SK-N-SH (cell line): ENCODE data around the gene PROSER1. TPM values are rescaled to one million over a fixed set of nuclear protein-coding genes. Genes with fewer than 3 reads are reported as not detected.

ENCODE experiments used
- CTCF ChIA-PET: fragments of 300-600, 350-600 bp; formaldehyde crosslinking; extraction: SDS; loops from one replicate; lab custom pipeline; 2021; lab: Yijun Ruan, JAX
- POLR2A ChIA-PET: fragments of 350-600 bp; sonication (Branson Sonifier 250); formaldehyde crosslinking; extraction: SDS; loops from one replicate; lab custom pipeline; 2020; ENCODE audit warnings: antibody characterized with exemption, inconsistent platforms; lab: Yijun Ruan, JAX
- DNase-seq: peaks from one replicate; pipeline ENCODE4 v3.0.0; 2012
- H2AFZ ChIP-seq: fragments of 200-600 bp; sonication (generic); 2 replicates; pipeline ENCODE4 v1.8.1; 2016; ENCODE audit warnings: antibody characterized with exemption, mild to moderate bottlenecking, low read depth
- H3F3A ChIP-seq: fragments of 200-600 bp; sonication (generic); replicated peaks from 2 replicates; pipeline ENCODE3; 2016; ENCODE audit warnings: antibody characterized with exemption, mild to moderate bottlenecking; ENCODE audit not compliant: insufficient read depth
- H3K27ac ChIP-seq, 2 experiments: fragments of 200-500 bp in 1 of 2; fragments of 200-600 bp in 1 of 2; sonication (Bioruptor generic) in 1 of 2; sonication (generic), shearing (Covaris generic) in 1 of 2; 2 replicates each; pipeline versions ENCODE4 v1.5.1 to v1.6.1; 2014 to 2016; ENCODE audit warnings: low read depth in 2 of 2, inconsistent platforms in 1 of 2, low read length in 1 of 2, mild to moderate bottlenecking in 1 of 2, mixed read lengths in 1 of 2
- H3K27me3 ChIP-seq: fragments of 200-600 bp; sonication (generic), shearing (Covaris generic); 2 replicates; pipeline ENCODE4 v1.6.1; 2016; ENCODE audit warnings: mixed run types; ENCODE audit not compliant: insufficient read depth
- H3K36me3 ChIP-seq, 2 experiments: fragments of 200-500 bp in 1 of 2; fragments of 200-600 bp in 1 of 2; sonication (Bioruptor generic) in 1 of 2; sonication (generic) in 1 of 2; replicated peaks in 1 of 2; 2 replicates each; pipeline versions ENCODE3 to v1.5.1; 2014 to 2016; ENCODE audit warnings: low read length in 1 of 2, mild to moderate bottlenecking in 1 of 2; ENCODE audit not compliant: insufficient read depth in 2 of 2, control insufficient read depth in 1 of 2
- H3K4me1 ChIP-seq, 2 experiments: fragments of 200-500 bp in 1 of 2; fragments of 200-600 bp in 1 of 2; sonication (Bioruptor generic) in 1 of 2; sonication (generic), shearing (Covaris generic) in 1 of 2; 2 replicates each; pipeline versions ENCODE4 v1.5.1 to v1.6.1; 2014 to 2016; ENCODE audit warnings: low read depth in 1 of 2, low read length in 1 of 2, mixed run types in 1 of 2; ENCODE audit not compliant: insufficient read depth in 2 of 2, control insufficient read depth in 1 of 2
- H3K4me2 ChIP-seq: fragments of 200-600 bp; sonication (generic), shearing (Covaris generic); 2 replicates; pipeline ENCODE4 v1.6.1; 2017; ENCODE audit warnings: mixed run types
- H3K4me3 ChIP-seq, 2 experiments: fragments of 200-500 bp in 1 of 2; fragments of 200-600 bp in 1 of 2; sonication (Bioruptor generic) in 1 of 2; sonication (generic), shearing (Covaris generic) in 1 of 2; 2 replicates each; pipeline versions ENCODE4 v1.5.1 to v1.8.1; 2014 to 2016; ENCODE audit warnings: low read depth in 2 of 2, inconsistent platforms in 1 of 2, low read length in 1 of 2, mild to moderate bottlenecking in 1 of 2, mixed read lengths in 1 of 2, moderate library complexity in 1 of 2
- H3K79me2 ChIP-seq: fragments of 200-600 bp; sonication (generic); 2 replicates; pipeline ENCODE4 v1.8.1; 2017; ENCODE audit warnings: mild to moderate bottlenecking; ENCODE audit not compliant: insufficient read depth
- H3K9ac ChIP-seq: fragments of 200-600 bp; sonication (generic); 2 replicates; pipeline ENCODE4 v1.6.1; 2017; ENCODE audit warnings: mixed run types
- H3K9me2 ChIP-seq: fragments of 200-600 bp; sonication (generic); 2 replicates; pipeline ENCODE4 v1.6.1; 2017; ENCODE audit warnings: mixed run types
- H3K9me3 ChIP-seq: fragments of 200-600 bp; sonication (generic); 2 replicates; pipeline ENCODE4 v1.6.1; 2017; ENCODE audit warnings: mixed run types, mild to moderate bottlenecking, moderate library complexity
- H4K20me1 ChIP-seq: fragments of 200-600 bp; sonication (generic); 2 replicates; pipeline ENCODE4 v1.6.1; 2017; ENCODE audit warnings: mild to moderate bottlenecking, mixed run types; ENCODE audit not compliant: insufficient read depth
- EP300 ChIP-seq, 2 experiments: IDR thresholded peaks; 2 replicates each; pipeline versions ENCODE4 v1.4.0 to v1.6.1; 2012; ENCODE audit warnings: borderline replicate concordance in 1 of 2, low read depth in 1 of 2, low read length in 1 of 2
- FOXM1 ChIP-seq: IDR thresholded peaks from 2 replicates; pipeline ENCODE4 v1.4.0; 2012; ENCODE audit warnings: low read depth, mild to moderate bottlenecking
- GABPA ChIP-seq: IDR thresholded peaks from 2 replicates; pipeline ENCODE4 v1.4.0; 2012; ENCODE audit warnings: low read depth, mild to moderate bottlenecking
- NFIC ChIP-seq: IDR thresholded peaks from 2 replicates; pipeline ENCODE4 v1.4.0; 2012; ENCODE audit warnings: borderline replicate concordance
- PBX3 ChIP-seq: IDR thresholded peaks from 2 replicates; pipeline ENCODE4; 2012
- RCOR1 ChIP-seq: fragments of 150-350 bp; IDR thresholded peaks from 2 replicates; pipeline ENCODE4 v1.6.1; 2017; ENCODE audit warnings: antibody characterized with exemption, low read length
- RXRA ChIP-seq: IDR thresholded peaks from 2 replicates; pipeline ENCODE4 v1.4.0; 2012; ENCODE audit warnings: low read depth, mild to moderate bottlenecking, borderline replicate concordance
- SIN3A ChIP-seq: IDR thresholded peaks from 2 replicates; pipeline ENCODE4 v1.6.1; 2012; ENCODE audit warnings: low read depth, mild to moderate bottlenecking, low read length, moderate library complexity, borderline replicate concordance
- TCF12 ChIP-seq: IDR thresholded peaks from 2 replicates; pipeline ENCODE4 v1.4.0; 2012
- USF2 ChIP-seq: fragments of 150-350 bp; IDR thresholded peaks from 2 replicates; pipeline ENCODE4 v1.6.1; 2017; ENCODE audit warnings: antibody characterized with exemption, low read length, low read depth, borderline replicate concordance
- YY1 ChIP-seq: IDR thresholded peaks from 2 replicates; pipeline ENCODE4 v1.4.0; 2012; ENCODE audit warnings: low read depth, mild to moderate bottlenecking
- WGBS: methylation state at CpG from one replicate; pipeline ENCODE4 v1.1.6; 2017; ENCODE audit warnings: low lambda C conversion rate; 5-methylcytosine and 5-hydroxymethylcytosine counted together
- polyA plus RNA-seq, 3 experiments: library from polyadenylated mRNA; depleted of rRNA; stranded (reverse); fragments of >200 nt; gene quantifications; 2 replicates each; pipeline ENCODE4 v1.2.3, GENCODE V29; 2012
- TF ChIP-seq, protein P1 (sequence below): IDR thresholded peaks from 2 replicates; pipeline ENCODE4 v1.4.0; 2012; ENCODE audit warnings: low read depth

PROSER1 gene
- polyA plus RNA-seq, 1 of the 3 experiments (the other 2 are of a cell fraction) = 14.8 TPM

DNA sequence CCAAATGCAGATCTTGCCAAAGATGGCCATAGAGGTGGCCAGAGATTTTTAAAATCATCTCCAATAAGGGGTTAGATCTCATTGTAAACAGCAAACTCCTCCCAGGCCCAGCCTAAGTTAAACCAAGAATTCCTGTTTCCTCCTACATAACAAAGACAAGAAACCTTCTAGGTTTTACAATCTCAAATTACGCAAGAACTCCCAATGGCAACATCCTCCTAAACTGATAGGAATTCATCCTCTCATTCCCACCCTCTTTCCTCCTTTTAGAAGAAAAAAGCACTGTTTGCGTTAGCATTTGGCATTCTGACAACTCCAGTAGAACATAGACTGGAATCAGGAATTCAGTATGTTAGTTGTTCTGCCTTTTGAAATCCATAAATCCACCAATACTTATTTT is 14.6 kb downstream of the PROSER1 start:
- no peaks in the 10 kb centered on the region for H3K9me3 ChIP-seq
- H3K4me3 ChIP-seq = no peak overlapping the region
- peaks cover 9% of the 10 kb centered on the region for H3F3A ChIP-seq
- peaks cover 62 to 86% of the 10 kb centered on the region in 2 experiments for H3K36me3 ChIP-seq
- WGBS = 96% methylated on average over 2 of the region's 2 CpGs
- no peak for TF ChIP-seq GABPA
- no peak for TF ChIP-seq FOXM1
- TF ChIP-seq TCF12 = no peak
- no peak for TF ChIP-seq RCOR1
- H3K9me2 ChIP-seq = no peaks in the 10 kb centered on the region
- H3K9ac ChIP-seq = no peak overlapping the region
- no peak overlapping the region for H3K27ac ChIP-seq
- no peak overlapping the region for H2AFZ ChIP-seq
- DNase-seq = no peak
- no peaks in the 10 kb centered on the region for H3K4me1 ChIP-seq
- H3K27me3 ChIP-seq = no peaks in the 10 kb centered on the region
- ChIA-PET CTCF (interaction anchor here (1.0 to 1.5 kb wide), 3 partner anchors 11 to 151 kb away, joined by 3 to 4 read pairs (median 3); no protein-coding TSS in a partner anchor), POLR2A (no interaction called here)
- peaks cover under 1% of the 10 kb centered on the region for H3K79me2 ChIP-seq
- H3K4me2 ChIP-seq = no peak overlapping the region
- no peaks in the 10 kb centered on the region for H4K20me1 ChIP-seq

GRCh38 chr13:39020853-39021462 is 16.9 kb downstream of the PROSER1 start:
- no peak overlapping the region for H3K4me3 ChIP-seq
- ChIA-PET POLR2A (no interaction called here), CTCF (interaction anchor here (1.1 kb wide), 1 partner anchor 10 kb away, joined by 4 read pairs; no protein-coding TSS in a partner anchor)
- H4K20me1 ChIP-seq = no peaks in the 10 kb centered on the region
- H3K36me3 ChIP-seq = peaks cover 56 to 86% of the 10 kb centered on the region in 2 experiments
- no peaks in the 10 kb centered on the region for H3K9me3 ChIP-seq
- TF ChIP-seq SIN3A (no peak), EP300 (IDR thresholded peaks at IDR 0.05; ENCODE audit: borderline replicate concordance in 1 of 2, low read depth in 1 of 2, low read length in 1 of 2) (no peak), USF2 (no peak), NFIC (no peak), PBX3 (no peak), RXRA (no peak), YY1 (no peak)
- TF ChIP-seq, protein P1, sequence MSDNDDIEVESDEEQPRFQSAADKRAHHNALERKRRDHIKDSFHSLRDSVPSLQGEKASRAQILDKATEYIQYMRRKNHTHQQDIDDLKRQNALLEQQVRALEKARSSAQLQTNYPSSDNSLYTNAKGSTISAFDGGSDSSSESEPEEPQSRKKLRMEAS = no peak
- no peaks in the 10 kb centered on the region for H3K4me1 ChIP-seq
- no peak overlapping the region for H2AFZ ChIP-seq
- H3K79me2 ChIP-seq = no peaks in the 10 kb centered on the region
- no peak for DNase-seq
- peaks cover 9% of the 10 kb centered on the region for H3F3A ChIP-seq
- H3K27ac ChIP-seq = no peak overlapping the region
- no peaks in the 10 kb centered on the region for H3K27me3 ChIP-seq
- no peak overlapping the region for H3K9ac ChIP-seq
- no peak overlapping the region for H3K4me2 ChIP-seq
- H3K9me2 ChIP-seq = no peaks in the 10 kb centered on the region
- WGBS = 97% methylated on average over 4 of the region's 4 CpGs
